ENCODE data around the gene MXI1.

The MXI1 gene

DNA sequence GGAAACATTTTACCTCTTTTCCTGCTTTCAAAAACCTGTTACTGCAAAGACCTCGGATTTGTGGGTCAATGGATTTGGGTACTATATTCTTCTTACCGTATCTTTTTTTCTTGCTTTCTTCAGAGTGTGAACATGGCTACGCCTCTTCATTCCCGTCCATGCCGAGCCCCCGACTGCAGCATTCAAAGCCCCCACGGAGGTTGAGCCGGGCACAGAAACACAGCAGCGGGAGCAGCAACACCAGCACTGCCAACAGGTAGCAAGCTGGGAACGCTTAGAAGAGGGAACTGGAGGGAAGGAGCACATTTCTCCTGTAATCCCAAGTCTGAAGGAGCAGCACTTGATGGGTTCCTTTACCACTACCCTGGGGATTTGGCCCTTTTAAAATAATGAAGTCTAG lies 20.7 kb downstream of the MXI1 start:
- no peaks in the 10 kb centered on the region for H3K27me3 ChIP-seq (ENCODE audit: control insufficient read depth, low read length)
- peaks cover 9% of the 10 kb centered on the region; the same call in 1 of the 2 replicates for H3K36me3 ChIP-seq (ENCODE audit: control insufficient read depth, low read length)
- peak overlapping the region; percentile 80; the same call in 1 of the 2 replicates for H3K4me2 ChIP-seq (ENCODE audit: low read length)
- H3K27ac ChIP-seq (ENCODE audit: low read depth, low read length): no peak overlapping the region
- no peaks in the 10 kb centered on the region for H3K9me3 ChIP-seq (ENCODE audit: control insufficient read depth, insufficient read depth, low read length)
- H3K4me3 ChIP-seq (ENCODE audit: low read length): no peak overlapping the region; the same call in 1 of the 2 replicates
- H3K79me2 ChIP-seq (ENCODE audit: control insufficient read depth, low read length): no peaks in the 10 kb centered on the region
- no peaks in the 10 kb centered on the region for H3F3A ChIP-seq (ENCODE audit: control insufficient read depth, insufficient read depth)
- TF ChIP-seq EZH2phosphoT487 (IDR thresholded peaks at IDR 0.05; ENCODE audit: borderline replicate concordance, low read length): no peak
- TF ChIP-seq, protein P1, sequence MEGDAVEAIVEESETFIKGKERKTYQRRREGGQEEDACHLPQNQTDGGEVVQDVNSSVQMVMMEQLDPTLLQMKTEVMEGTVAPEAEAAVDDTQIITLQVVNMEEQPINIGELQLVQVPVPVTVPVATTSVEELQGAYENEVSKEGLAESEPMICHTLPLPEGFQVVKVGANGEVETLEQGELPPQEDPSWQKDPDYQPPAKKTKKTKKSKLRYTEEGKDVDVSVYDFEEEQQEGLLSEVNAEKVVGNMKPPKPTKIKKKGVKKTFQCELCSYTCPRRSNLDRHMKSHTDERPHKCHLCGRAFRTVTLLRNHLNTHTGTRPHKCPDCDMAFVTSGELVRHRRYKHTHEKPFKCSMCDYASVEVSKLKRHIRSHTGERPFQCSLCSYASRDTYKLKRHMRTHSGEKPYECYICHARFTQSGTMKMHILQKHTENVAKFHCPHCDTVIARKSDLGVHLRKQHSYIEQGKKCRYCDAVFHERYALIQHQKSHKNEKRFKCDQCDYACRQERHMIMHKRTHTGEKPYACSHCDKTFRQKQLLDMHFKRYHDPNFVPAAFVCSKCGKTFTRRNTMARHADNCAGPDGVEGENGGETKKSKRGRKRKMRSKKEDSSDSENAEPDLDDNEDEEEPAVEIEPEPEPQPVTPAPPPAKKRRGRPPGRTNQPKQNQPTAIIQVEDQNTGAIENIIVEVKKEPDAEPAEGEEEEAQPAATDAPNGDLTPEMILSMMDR (IDR thresholded peaks at IDR 0.05; ENCODE audit: low read depth, low read length, poor library complexity, severe bottlenecking): no peak
- peaks cover 13% of the 10 kb centered on the region for H3K4me1 ChIP-seq (ENCODE audit: control insufficient read depth, low read length)
- H4K20me1 ChIP-seq (ENCODE audit: control insufficient read depth, insufficient read depth, low read depth, low read length): no peaks in the 10 kb centered on the region
- H3K9me2 ChIP-seq (replicated peaks; ENCODE audit: control insufficient read depth, low read length): no peaks in the 10 kb centered on the region

DNA sequence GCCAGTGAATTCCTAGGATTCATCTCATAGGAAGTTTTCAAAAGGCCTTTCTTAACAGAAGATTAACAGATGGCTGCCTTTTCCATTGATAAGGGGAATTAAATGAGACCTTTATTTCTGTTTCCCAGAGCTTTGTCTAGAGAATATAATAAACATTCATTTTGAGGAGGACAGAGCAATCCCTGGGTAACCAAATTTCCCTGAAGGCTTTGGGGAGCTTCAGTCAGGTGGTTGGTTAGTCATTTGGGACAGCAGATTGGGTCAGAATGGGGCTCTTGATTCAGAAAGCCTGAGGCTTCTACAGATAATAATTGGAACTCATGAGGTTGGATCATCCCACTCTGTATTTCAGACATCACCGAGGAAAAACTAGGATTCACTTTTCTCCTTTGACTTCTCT lies 21.8 kb downstream of the MXI1 start:
- Histone ChIP-seq H3F3A (ENCODE audit: control insufficient read depth, insufficient read depth) (no peaks in the 10 kb centered on the region), H3K4me3 (ENCODE audit: low read length) (no peak overlapping the region), H3K4me1 (ENCODE audit: control insufficient read depth, low read length) (peaks cover 13% of the 10 kb centered on the region), H3K27me3 (ENCODE audit: control insufficient read depth, low read length) (no peaks in the 10 kb centered on the region), H3K9me2 (replicated peaks; ENCODE audit: control insufficient read depth, low read length) (no peaks in the 10 kb centered on the region), H3K9me3 (ENCODE audit: control insufficient read depth, insufficient read depth, low read length) (no peaks in the 10 kb centered on the region), H3K4me2 (ENCODE audit: low read length) (no peak overlapping the region), H3K27ac (ENCODE audit: low read depth, low read length) (no peak overlapping the region), H3K79me2 (ENCODE audit: control insufficient read depth, low read length) (no peaks in the 10 kb centered on the region), H4K20me1 (ENCODE audit: control insufficient read depth, insufficient read depth, low read depth, low read length) (no peaks in the 10 kb centered on the region), H3K36me3 (ENCODE audit: control insufficient read depth, low read length) (peaks cover 9% of the 10 kb centered on the region; the same call in 1 of the 2 replicates)
- TF ChIP-seq EZH2phosphoT487 (IDR thresholded peaks at IDR 0.05; ENCODE audit: borderline replicate concordance, low read length): no peak
- TF ChIP-seq, protein P1 (IDR thresholded peaks at IDR 0.05; ENCODE audit: low read depth, low read length, poor library complexity, severe bottlenecking): no peak

DNA sequence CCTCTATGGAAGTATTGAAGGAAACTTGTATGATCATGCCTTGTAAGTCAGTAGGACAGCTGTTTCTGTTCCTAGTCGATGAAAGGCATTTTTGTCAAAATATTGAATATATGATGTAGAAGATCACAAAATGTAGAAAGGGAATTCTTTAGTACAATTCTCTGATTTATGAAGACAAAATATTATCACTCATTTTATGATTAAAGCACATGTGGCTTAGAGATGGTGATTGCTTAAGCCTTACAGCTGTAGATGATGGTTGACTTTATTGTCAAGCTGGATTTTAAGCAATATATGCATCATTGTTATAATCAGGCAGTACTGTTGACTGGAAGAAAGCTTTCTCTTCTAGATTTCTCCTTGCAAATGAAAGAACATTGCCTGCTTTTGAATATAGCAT lies 26.4 kb downstream of the MXI1 start:
- H3K79me2 ChIP-seq (ENCODE audit: control insufficient read depth, low read length): no peaks in the 10 kb centered on the region
- H3K4me3 ChIP-seq (ENCODE audit: low read length): no peak overlapping the region
- H3F3A ChIP-seq (ENCODE audit: control insufficient read depth, insufficient read depth): no peaks in the 10 kb centered on the region
- no peak for TF ChIP-seq EZH2phosphoT487 (IDR thresholded peaks at IDR 0.05; ENCODE audit: borderline replicate concordance, low read length)
- TF ChIP-seq, protein P1 (IDR thresholded peaks at IDR 0.05; ENCODE audit: low read depth, low read length, poor library complexity, severe bottlenecking): no peak
- no peaks in the 10 kb centered on the region for H3K9me3 ChIP-seq (ENCODE audit: control insufficient read depth, insufficient read depth, low read length)
- H3K36me3 ChIP-seq (ENCODE audit: control insufficient read depth, low read length): peaks cover 4% of the 10 kb centered on the region; the same call in 1 of the 2 replicates
- H3K4me2 ChIP-seq (ENCODE audit: low read length): no peak overlapping the region
- H4K20me1 ChIP-seq (ENCODE audit: control insufficient read depth, insufficient read depth, low read depth, low read length): no peaks in the 10 kb centered on the region
- no peaks in the 10 kb centered on the region for H3K27me3 ChIP-seq (ENCODE audit: control insufficient read depth, low read length)
- no peak overlapping the region for H3K27ac ChIP-seq (ENCODE audit: low read depth, low read length)
- no peaks in the 10 kb centered on the region for H3K9me2 ChIP-seq (replicated peaks; ENCODE audit: control insufficient read depth, low read length)
- no peaks in the 10 kb centered on the region for H3K4me1 ChIP-seq (ENCODE audit: control insufficient read depth, low read length)
